Measurements from ENCODE around the gene GNG7.
"Not testable (repeated sequence)": the region's sequence is repeated elsewhere in the genome, so short reads cannot be mapped to it uniquely, and the experiment has no call there.

The GNG7 gene

GRCh38 chr19:2534423-2535013, 168.0 kb downstream of the GNG7 start:
- DNase-seq (ENCODE audit: low spot score): no peak

- no peak for DNase-seq (ENCODE audit: low spot score)
Observed at GRCh38 chr19:2533686-2534422, 168.6 kb downstream of the GNG7 start.

GRCh38 chr19:2533072-2533425, 169.4 kb downstream of the GNG7 start:
- DNase-seq (ENCODE audit: low spot score): no peak

- DNase-seq (ENCODE audit: low spot score): no peak
Observed at GRCh38 chr19:2532252-2533071, 170.0 kb downstream of the GNG7 start.

GRCh38 chr19:2529942-2530341, 172.6 kb downstream of the GNG7 start:
- DNase-seq (ENCODE audit: low spot score): not testable (repeated sequence)

GRCh38 chr19:2529473-2529918, 173.0 kb downstream of the GNG7 start:
- DNase-seq (ENCODE audit: low spot score): no peak

- no peak for DNase-seq (ENCODE audit: low spot score)
Observed at GRCh38 chr19:2528675-2529101, 173.8 kb downstream of the GNG7 start.

GRCh38 chr19:2527686-2528085, 174.8 kb downstream of the GNG7 start:
- DNase-seq (ENCODE audit: low spot score): no peak

GRCh38 chr19:2527171-2527570, 175.3 kb downstream of the GNG7 start:
- no peak for DNase-seq (ENCODE audit: low spot score)

- DNase-seq (ENCODE audit: low spot score): no peak
Observed at GRCh38 chr19:2524840-2525723, 177.4 kb downstream of the GNG7 start.

GRCh38 chr19:2524361-2524839, 178.1 kb downstream of the GNG7 start:
- no peak for DNase-seq (ENCODE audit: low spot score)

- DNase-seq (ENCODE audit: low spot score): no peak
Observed at GRCh38 chr19:2523630-2524311, 178.7 kb downstream of the GNG7 start.

- no peak for DNase-seq (ENCODE audit: low spot score)
Observed at GRCh38 chr19:2519482-2519881, 183.0 kb downstream of the GNG7 start.

GRCh38 chr19:2518856-2519255, 183.6 kb downstream of the GNG7 start:
- not testable (repeated sequence) for DNase-seq (ENCODE audit: low spot score)

- DNase-seq (ENCODE audit: low spot score): no peak
Observed at GRCh38 chr19:2517881-2518601, 184.5 kb downstream of the GNG7 start.

GRCh38 chr19:2516727-2517126, 185.8 kb downstream of the GNG7 start:
- no peak for DNase-seq (ENCODE audit: low spot score)

- DNase-seq (ENCODE audit: low spot score): no peak
Observed at GRCh38 chr19:2514981-2515518, 187.4 kb downstream of the GNG7 start.

- no peak for DNase-seq (ENCODE audit: low spot score)
Observed at GRCh38 chr19:2512523-2513431, 189.7 kb downstream of the GNG7 start.

- DNase-seq (ENCODE audit: low spot score): no peak
Observed at GRCh38 chr19:2511991-2512390, 190.5 kb downstream of the GNG7 start.

Measured in left forelimb (tissue), 1 donor.